ENCODE data around the gene SLC66A1.

GRCh38 chr1:19374083-19374801 is 62.1 kb downstream of the SLC66A1 start:
- TF ChIP-seq, protein P1, sequence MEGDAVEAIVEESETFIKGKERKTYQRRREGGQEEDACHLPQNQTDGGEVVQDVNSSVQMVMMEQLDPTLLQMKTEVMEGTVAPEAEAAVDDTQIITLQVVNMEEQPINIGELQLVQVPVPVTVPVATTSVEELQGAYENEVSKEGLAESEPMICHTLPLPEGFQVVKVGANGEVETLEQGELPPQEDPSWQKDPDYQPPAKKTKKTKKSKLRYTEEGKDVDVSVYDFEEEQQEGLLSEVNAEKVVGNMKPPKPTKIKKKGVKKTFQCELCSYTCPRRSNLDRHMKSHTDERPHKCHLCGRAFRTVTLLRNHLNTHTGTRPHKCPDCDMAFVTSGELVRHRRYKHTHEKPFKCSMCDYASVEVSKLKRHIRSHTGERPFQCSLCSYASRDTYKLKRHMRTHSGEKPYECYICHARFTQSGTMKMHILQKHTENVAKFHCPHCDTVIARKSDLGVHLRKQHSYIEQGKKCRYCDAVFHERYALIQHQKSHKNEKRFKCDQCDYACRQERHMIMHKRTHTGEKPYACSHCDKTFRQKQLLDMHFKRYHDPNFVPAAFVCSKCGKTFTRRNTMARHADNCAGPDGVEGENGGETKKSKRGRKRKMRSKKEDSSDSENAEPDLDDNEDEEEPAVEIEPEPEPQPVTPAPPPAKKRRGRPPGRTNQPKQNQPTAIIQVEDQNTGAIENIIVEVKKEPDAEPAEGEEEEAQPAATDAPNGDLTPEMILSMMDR (IDR thresholded peaks at IDR 0.05; ENCODE audit: borderline replicate concordance, extremely low read depth, low read length, poor library complexity, severe bottlenecking) = peak; percentile 45
- TF ChIP-seq EZH2 (IDR thresholded peaks at IDR 0.05; ENCODE audit: borderline replicate concordance, low read depth, low read length, severe bottlenecking) = no peak

Measured in DND-41 (cell line).